GM15510 (cell line): ENCODE data around the gene HIVEP3.

Source experiments
- POLR2A ChIP-seq: IDR thresholded peaks from 3 replicates; pipeline ENCODE4 v1.6.1; 2011; ENCODE audit warnings: borderline replicate concordance; ENCODE audit not compliant: insufficient read length; ENCODE audit errors: extremely low read depth

HIVEP3 gene

GRCh38 chr1:41623736-41624135 lies 295.0 kb downstream of the HIVEP3 start:
- TF ChIP-seq POLR2A = no peak

- no peak for TF ChIP-seq POLR2A
Observed at GRCh38 chr1:41622859-41623732, 295.6 kb downstream of the HIVEP3 start.

GRCh38 chr1:41622402-41622801 lies 296.3 kb downstream of the HIVEP3 start:
- no peak for TF ChIP-seq POLR2A

- no peak for TF ChIP-seq POLR2A
Observed at GRCh38 chr1:41621791-41622190, 296.9 kb downstream of the HIVEP3 start.

- TF ChIP-seq POLR2A = no peak
Observed at GRCh38 chr1:41621256-41621655, 297.5 kb downstream of the HIVEP3 start.

GRCh38 chr1:41620365-41621169 lies 298.2 kb downstream of the HIVEP3 start:
- TF ChIP-seq POLR2A = no peak

GRCh38 chr1:41619511-41620364 lies 299.0 kb downstream of the HIVEP3 start:
- TF ChIP-seq POLR2A = no peak

GRCh38 chr1:41618871-41619270 lies 299.9 kb downstream of the HIVEP3 start:
- TF ChIP-seq POLR2A = no peak

- TF ChIP-seq POLR2A = no peak
Observed at GRCh38 chr1:41618066-41618825, 300.5 kb downstream of the HIVEP3 start.

- no peak for TF ChIP-seq POLR2A
Observed at GRCh38 chr1:41617336-41617735, 301.4 kb downstream of the HIVEP3 start.

- TF ChIP-seq POLR2A = no peak
Observed at GRCh38 chr1:41616563-41616962, 302.2 kb downstream of the HIVEP3 start.

- TF ChIP-seq POLR2A = no peak
Observed at GRCh38 chr1:41615981-41616380, 302.7 kb downstream of the HIVEP3 start.

GRCh38 chr1:41615316-41615715 lies 303.4 kb downstream of the HIVEP3 start:
- no peak for TF ChIP-seq POLR2A

- TF ChIP-seq POLR2A = no peak
Observed at GRCh38 chr1:41614818-41615217, 303.9 kb downstream of the HIVEP3 start.
